Measurements from ENCODE around the gene COL19A1.

DNA sequence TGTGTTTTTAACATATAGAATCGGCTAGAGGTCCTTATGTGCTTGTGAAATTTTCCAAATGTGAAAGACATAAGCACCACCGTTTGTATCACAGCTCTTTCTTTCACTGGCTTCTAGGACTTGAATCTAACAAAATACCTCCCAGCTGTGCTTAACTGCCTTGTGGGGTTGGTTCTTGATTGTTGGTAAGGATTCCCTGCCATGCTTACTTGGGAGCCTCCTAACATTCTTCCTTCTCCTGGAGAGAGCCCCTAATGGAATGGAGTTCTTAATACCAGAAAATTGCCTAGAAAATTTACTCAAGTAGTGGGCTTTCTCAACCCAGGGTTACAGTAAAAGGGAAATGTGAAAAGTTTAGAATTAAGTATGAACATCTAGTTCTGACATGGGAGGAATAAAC is 121.2 kb downstream of the COL19A1 start:
- no peak for TF ChIP-seq YY1 (IDR thresholded peaks at IDR 0.05; ENCODE audit: insufficient read depth, insufficient read length)
- no peak for TF ChIP-seq SUZ12 (IDR thresholded peaks at IDR 0.05; ENCODE audit: extremely low read depth, insufficient read depth, insufficient read length)
- no peak for TF ChIP-seq ZNF274 (IDR thresholded peaks at IDR 0.05; ENCODE audit: low read depth, low read length)

Measured in NT2/D1 (cell line).